Ishikawa (cell line): ENCODE data around the gene NIPAL4.

Experiments
- EGR1 ChIP-seq: IDR thresholded peaks from 2 replicates; pipeline ENCODE4 v1.6.1; 2012
- TAF1 ChIP-seq: IDR thresholded peaks from 2 replicates; pipeline ENCODE4 v1.6.1; 2012; ENCODE audit warnings: low read depth, mild to moderate bottlenecking
- ZBTB7A ChIP-seq: IDR thresholded peaks from 2 replicates; pipeline ENCODE4 v1.6.1; 2012; ENCODE audit warnings: low read depth

DNA sequence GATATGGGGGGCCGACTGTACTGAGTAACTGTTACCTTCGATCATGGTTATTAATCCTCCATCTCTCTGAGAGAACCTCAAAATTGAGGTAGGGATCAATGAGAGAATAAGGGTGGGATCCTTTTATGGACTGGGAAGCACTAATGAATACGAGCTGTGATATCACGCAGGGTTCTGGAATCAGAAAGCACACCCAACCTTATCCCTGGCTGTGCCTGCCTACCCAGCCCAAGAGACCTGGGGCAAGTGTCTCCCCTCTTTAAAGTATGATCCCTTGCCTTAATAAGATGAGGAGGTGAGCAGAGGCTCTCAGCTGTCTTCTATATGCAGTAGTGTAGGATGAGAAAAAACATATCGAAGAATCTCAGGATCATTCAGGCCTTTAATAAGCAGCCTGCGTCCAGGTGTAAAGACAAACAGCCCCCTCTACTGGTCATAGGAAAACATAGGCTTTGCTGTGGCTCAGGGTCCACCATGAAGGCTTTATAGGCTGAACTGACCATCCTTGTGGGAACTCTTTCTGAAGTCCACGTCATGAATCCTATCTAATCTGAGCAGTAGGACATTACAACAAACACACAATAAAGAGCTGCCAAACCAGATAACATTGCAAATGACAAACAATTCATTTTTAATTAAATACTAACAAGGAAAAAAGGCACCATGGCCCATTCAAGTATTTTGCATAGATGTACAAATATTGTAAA, 16.8 kb downstream of the NIPAL4 start:
- TF ChIP-seq TAF1 (no peak), EGR1 (no peak), ZBTB7A (no peak)
